ENCODE results near the gene RHBG.
"Not testable (repeated sequence)": the region's sequence is repeated elsewhere in the genome, so short reads cannot be mapped to it uniquely, and the experiment has no call there.

Gene RHBG, protein sequence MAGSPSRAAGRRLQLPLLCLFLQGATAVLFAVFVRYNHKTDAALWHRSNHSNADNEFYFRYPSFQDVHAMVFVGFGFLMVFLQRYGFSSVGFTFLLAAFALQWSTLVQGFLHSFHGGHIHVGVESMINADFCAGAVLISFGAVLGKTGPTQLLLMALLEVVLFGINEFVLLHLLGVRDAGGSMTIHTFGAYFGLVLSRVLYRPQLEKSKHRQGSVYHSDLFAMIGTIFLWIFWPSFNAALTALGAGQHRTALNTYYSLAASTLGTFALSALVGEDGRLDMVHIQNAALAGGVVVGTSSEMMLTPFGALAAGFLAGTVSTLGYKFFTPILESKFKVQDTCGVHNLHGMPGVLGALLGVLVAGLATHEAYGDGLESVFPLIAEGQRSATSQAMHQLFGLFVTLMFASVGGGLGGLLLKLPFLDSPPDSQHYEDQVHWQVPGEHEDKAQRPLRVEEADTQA

GRCh38 chr1:156368889-156369684, at the start of gene RHBG:
Gene RHBG (plus strand): TSS chr1:156369211. CDS start chr1:156369250, 39 bp downstream.
- DNase-seq (ENCODE audit: low read depth) = no peak

DNA sequence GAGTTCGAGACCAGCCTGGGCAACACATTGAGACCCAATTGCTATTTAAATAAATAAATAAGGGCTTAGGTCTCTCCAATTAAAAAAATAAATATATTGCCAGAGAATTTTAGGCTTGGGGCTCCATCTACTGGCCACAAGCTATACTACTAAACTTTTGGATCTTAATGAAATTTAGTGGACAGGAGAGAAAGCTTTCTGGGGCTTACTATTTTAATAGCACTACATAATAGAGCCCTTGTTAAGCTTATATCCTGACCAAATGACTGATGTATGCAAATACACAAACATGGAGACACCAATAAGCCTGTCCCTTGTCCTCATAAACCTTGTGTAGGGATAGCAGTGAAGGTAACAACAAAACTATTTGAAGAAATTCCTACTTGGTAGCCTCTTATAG, 49.3 kb upstream of the RHBG start:
- no peak for DNase-seq (ENCODE audit: low read depth)

DNA sequence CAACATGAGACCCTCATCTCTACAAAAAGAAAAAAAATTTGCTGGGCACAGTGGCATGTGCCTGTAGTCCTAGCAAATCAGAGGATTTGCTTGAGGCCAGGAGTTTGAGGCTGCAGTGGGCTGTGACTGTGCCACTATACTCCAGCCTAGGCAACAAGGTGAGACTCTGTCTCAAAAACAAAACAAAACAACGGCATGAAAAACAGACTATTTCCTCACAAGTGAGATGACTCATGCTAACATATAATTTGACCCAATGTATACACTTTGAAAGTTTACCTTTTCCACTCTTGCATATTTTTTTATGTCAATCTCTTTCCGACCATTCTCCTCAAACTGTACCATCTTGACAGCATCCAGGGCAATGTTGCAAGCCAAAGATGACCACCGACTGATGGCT, 48.5 kb upstream of the RHBG start:
- DNase-seq (ENCODE audit: low read depth) = no peak

GRCh38 chr1:156323179-156323578, 45.8 kb upstream of the RHBG start:
- DNase-seq (ENCODE audit: low read depth) = not testable (repeated sequence)

GRCh38 chr1:156336242-156336641, 32.8 kb upstream of the RHBG start:
- DNase-seq (ENCODE audit: low read depth) = no peak

DNA sequence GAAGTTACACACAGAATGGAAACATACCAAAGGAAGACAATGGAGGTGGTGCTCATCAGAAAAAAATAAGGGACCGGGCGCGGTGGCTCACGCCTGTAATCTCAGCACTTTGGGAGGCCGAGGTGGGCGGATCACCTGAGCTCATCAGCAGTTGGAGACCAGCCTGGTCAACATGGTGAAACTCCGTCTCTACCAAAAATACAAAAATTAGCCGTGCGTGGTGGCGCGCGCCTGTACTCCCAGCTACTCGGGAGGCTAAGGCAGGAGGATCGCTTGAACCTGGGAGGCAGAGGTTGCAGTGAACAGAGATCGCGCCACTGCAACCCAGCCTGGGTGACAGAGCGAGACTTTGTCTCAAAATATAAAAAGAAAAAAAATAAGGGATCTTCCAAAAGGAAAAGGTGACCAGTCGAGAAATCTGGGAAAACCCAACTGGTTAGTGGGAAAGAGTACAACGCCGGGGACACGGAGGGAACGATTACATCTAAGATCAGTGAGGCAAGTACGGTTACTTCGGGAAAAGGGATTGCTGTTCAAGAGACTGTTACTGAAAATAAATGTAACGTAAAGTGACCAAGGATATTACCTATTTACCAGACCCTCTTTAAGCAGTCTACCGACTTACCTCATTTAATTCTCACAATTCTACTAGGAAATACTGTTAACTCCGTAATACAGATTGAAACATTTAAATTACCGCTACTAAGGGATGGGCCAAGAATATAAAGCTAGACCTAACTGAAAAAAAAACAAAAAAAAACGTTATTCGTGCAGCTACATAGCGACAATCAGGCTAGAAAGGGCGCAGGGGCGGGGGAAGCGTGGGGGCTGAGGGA, 31.7 kb upstream of the RHBG start:
- no peak for DNase-seq (ENCODE audit: low read depth)

DNA sequence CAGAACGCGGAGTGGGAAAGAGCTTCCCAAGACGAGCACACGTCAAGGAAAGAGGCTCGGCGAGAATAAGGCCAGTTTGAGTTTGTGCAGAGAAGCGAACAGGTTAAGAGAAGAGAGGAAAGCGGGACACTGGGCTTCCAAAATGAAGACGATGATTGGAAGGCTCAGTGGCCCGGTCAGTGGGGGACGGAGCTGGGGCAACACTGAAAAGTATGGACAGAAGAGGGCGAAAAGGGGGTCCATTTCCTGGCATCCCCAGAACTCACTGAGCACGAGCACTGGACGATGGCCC, 31.2 kb upstream of the RHBG start:
- DNase-seq (ENCODE audit: low read depth) = no peak

- peak; percentile 100 for DNase-seq (ENCODE audit: low read depth)
Observed at GRCh38 chr1:156338180-156338976, 30.6 kb upstream of the RHBG start, which contains the start of the genes CCT3 and TSACC. Gene CCT3 (minus strand): TSS chr1:156338292. CDS start chr1:156338184, 108 bp downstream. Gene TSACC (plus strand): TSS chr1:156338526. CDS start chr1:156339758, 1,232 bp downstream.

DNA sequence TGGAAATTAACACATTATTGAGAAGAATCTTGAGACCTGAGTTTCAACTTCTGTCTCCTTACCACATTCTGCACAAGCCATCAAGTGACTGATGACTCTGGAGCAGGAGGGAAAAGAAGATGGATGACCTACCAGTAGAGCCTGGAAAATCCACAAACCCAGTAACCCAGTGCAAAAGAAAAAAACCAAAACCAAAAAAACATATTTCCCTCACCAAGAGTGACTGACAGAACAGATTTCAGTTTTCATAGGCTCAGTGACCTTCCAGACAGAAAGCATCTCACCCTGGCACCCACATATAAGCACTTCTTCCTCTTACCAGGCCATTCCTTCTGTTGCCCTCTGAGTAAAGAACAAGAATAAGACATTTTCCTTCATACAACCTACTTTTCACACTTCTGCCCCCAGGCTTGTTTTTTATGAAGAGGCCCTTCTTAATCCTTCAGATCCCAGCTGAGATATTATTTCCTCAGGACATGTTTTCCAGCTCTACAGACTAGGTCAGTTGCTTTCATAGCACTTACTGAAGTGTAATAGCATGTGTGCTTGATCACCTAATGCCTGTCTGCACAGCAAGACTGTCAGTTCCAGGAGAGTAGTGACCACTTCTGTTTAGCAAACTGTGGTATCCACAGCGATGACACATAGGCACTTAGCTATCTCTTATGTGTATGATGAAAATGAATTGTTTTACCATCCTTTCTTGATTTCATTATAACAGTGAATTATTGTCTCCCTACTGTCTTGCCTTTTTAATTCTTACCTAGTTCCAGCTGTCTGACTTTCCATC, 26.6 kb upstream of the RHBG start:
- DNase-seq (ENCODE audit: low read depth) = no peak

- no peak for DNase-seq (ENCODE audit: low read depth)
Observed at GRCh38 chr1:156344409-156344808, 24.6 kb upstream of the RHBG start.

DNA sequence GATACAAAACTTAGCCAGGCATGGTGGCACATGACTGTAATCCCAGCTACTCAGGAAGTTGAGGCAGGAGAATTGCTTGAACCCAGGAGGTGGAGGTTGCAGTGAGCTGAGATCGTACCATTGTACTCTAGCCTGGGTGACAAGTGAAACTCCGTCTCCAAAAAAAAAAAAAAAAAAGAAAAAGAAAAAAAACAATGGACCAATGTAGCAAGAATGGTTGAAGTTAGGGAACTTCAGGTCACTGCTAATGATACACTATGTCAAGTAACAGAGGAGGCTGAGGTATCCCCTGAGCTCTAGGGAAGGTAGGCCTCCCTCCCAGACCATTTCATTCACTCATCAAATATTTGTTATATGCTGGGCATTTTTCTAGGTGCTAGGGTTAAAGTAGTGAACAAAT, 23.0 kb upstream of the RHBG start:
- DNase-seq (ENCODE audit: low read depth) = not testable (repeated sequence)

DNA sequence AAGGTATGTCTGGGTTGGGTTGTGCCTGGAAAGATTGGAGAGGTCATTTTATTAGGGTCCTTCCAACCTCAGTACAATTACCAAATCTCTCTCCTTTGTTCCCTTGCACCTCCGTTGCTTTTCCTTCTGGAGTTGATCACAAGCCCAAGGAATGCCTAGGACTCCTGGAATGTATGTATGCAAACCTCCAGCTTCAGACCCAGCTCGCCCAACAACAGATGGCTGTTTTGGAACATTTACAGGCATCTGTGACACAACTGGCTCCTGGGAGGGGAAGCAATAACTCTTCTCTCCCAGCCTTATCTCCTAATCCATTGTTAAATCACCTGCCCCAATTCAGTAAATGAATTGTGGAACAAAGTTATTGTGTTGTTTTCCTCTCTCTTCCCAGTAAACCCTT, 22.4 kb upstream of the RHBG start:
- peak; percentile 58 for DNase-seq (ENCODE audit: low read depth)

- peak; percentile 46 for DNase-seq (ENCODE audit: low read depth)
Observed at GRCh38 chr1:156347331-156347730, 21.7 kb upstream of the RHBG start.

DNA sequence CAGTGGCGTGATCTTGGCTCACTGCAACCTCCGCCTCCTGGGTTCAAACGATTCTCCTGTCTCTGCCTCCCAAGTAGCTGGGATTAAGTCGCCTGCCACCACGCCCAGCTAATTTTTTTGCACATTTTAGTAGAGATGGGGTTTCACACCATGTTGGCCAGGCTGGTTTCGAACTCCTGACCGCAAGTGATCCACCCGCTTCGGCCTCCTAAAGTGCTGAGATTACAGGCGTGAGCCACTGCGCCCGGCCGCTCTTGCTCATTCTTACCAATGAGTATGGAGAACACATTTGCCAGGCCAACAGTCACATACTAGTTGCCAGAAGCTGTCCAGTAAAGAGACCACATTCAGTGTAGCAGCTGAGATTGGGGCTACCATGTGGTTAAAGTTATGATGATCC, 16.5 kb upstream of the RHBG start:
- DNase-seq (ENCODE audit: low read depth) = not testable (repeated sequence)

GRCh38 chr1:156356262-156356874, 12.6 kb upstream of the RHBG start:
- no peak for DNase-seq (ENCODE audit: low read depth)

GRCh38 chr1:156356875-156357534, 12.0 kb upstream of the RHBG start:
- DNase-seq (ENCODE audit: low read depth) = no peak

GRCh38 chr1:156357977-156358376, 11.0 kb upstream of the RHBG start:
- no peak for DNase-seq (ENCODE audit: low read depth)

GRCh38 chr1:156358641-156359040, 10.4 kb upstream of the RHBG start:
- DNase-seq (ENCODE audit: low read depth) = no peak

DNA sequence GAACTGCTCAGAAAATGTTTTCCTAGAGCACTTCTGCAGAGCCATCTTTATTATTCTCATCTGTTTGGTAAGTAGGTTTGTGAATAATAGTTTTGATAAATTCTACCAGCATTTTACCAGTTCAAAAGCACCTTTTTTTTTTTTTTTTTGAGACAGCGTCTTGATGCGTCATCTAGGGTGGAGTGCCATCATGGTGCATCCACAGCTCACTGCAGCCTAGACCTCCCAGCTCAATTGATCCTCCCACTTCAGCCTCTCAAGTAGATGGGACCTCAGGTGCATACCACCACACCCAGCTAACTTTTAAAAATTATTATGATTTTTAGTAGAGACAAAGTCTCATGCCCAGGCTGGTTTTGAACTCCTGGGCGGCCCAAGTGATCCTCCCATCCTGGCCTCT, 9.8 kb upstream of the RHBG start:
- DNase-seq (ENCODE audit: low read depth) = no peak

DNA sequence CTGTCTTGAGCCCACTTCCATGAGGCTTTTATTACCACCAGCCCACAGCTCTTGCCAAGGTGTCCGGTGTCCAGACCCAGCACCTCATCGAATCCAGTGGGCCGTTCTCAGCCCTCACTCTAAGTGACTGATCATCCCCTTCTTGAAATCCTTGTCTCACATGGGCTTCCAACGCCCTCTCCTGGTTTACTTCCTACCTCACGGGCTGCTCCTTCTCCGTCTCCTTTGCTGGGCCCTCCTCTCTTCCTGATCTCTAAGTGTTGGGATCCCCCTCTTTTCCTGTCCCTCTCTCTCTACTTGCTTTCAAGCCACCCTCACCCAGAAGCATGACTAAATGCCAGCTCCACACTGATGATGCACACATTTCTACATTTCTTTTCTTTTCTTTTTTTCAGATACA, 9.0 kb upstream of the RHBG start:
- no peak for DNase-seq (ENCODE audit: low read depth)

All from GM04504 (cell line).